Panc1 (cell line): ENCODE measurements around the gene LNX1. TPM values are rescaled to one million over a fixed set of nuclear protein-coding genes. Genes with fewer than 3 reads are reported as not detected.
A peak's percentile ranks its signal among the peaks of the same experiment; 100 is the strongest.

Experiments
- ATAC-seq: fragments of 200-7000 bp; cut with Tn5 transposase; 2 replicates; pipeline ENCODE4 v1.9.1; 2020; ENCODE audit warnings: mild to moderate bottlenecking, moderate library complexity
- BruUV-seq: library from RNA; stranded (reverse); fragments of 400-500 nt; replicated peaks from 2 replicates; lab custom pipeline; 2021; lab: Mats Ljungman, UMichigan
- CTCF ChIA-PET: fragments of 300-600 bp; sonication (Branson Sonifier 250); formaldehyde crosslinking; loops from one replicate; lab custom pipeline; 2022; ENCODE audit warnings: antibody characterized with exemption; lab: Charles Lee
- POLR2A ChIA-PET: fragments of 300-600 bp; sonication (Branson Sonifier 250); formaldehyde crosslinking; loops from one replicate; lab custom pipeline; 2022; ENCODE audit warnings: antibody characterized with exemption; lab: Charles Lee
- DNase-seq: peaks from one replicate; pipeline ENCODE4 v3.0.0-alpha.2; 2010; ENCODE audit warnings: low read depth, low spot score
- H3K27ac ChIP-seq: 2 replicates; pipeline ENCODE4 v1.5.1; 2011; ENCODE audit warnings: mild to moderate bottlenecking, low read length, inconsistent platforms
- H3K27me3 ChIP-seq: fragments of 200-500 bp; sonication (Bioruptor generic); 2 replicates; pipeline ENCODE4 v1.6.0; 2014; ENCODE audit warnings: low read length, inconsistent platforms; ENCODE audit not compliant: control insufficient read depth, insufficient read depth
- H3K36me3 ChIP-seq: fragments of 200-500 bp; sonication (Bioruptor generic); 2 replicates; pipeline ENCODE4 v1.5.1; 2014; ENCODE audit warnings: inconsistent platforms, mild to moderate bottlenecking, low read length, moderate library complexity; ENCODE audit not compliant: control insufficient read depth, insufficient read depth
- H3K4me1 ChIP-seq: 2 replicates; pipeline ENCODE4 v1.5.1; 2011; ENCODE audit warnings: inconsistent platforms, mild to moderate bottlenecking, low read length, moderate library complexity; ENCODE audit not compliant: control insufficient read depth, insufficient read depth
- H3K4me3 ChIP-seq, 2 experiments: 2 replicates each; pipeline ENCODE4 v1.5.1; 2011 to 2012; ENCODE audit warnings: low read depth in 2 of 2, low read length in 2 of 2, mild to moderate bottlenecking in 2 of 2, inconsistent platforms in 1 of 2, moderate library complexity in 1 of 2
- H3K9me3 ChIP-seq: fragments of 200-500 bp; sonication (Bioruptor generic); 2 replicates; pipeline ENCODE4 v1.5.1; 2014; ENCODE audit warnings: low read depth, mild to moderate bottlenecking, inconsistent platforms, low read length, moderate library complexity; ENCODE audit not compliant: control insufficient read depth, insufficient read depth
- CTCF ChIP-seq: fragments of 450-650 bp; IDR thresholded peaks from 2 replicates; pipeline ENCODE4 v1.5.1; 2017; ENCODE audit warnings: mild to moderate bottlenecking
- POLR2AphosphoS5 ChIP-seq: IDR thresholded peaks from 2 replicates; pipeline ENCODE4 v1.6.1; 2012; ENCODE audit warnings: mild to moderate bottlenecking, low read depth, low read length, moderate library complexity
- REST ChIP-seq, 2 experiments: IDR thresholded peaks; 2 replicates each; pipeline ENCODE4 v1.6.1; 2011 to 2012; ENCODE audit warnings: low read depth in 2 of 2, control low read depth in 1 of 2, low read length in 1 of 2, mild to moderate bottlenecking in 1 of 2, moderate library complexity in 1 of 2; ENCODE audit not compliant: insufficient read depth in 1 of 2
- SIN3A ChIP-seq: IDR thresholded peaks from 2 replicates; pipeline ENCODE4 v1.6.1; 2012; ENCODE audit warnings: low read depth, mild to moderate bottlenecking, low read length, moderate library complexity, borderline replicate concordance; ENCODE audit not compliant: insufficient read depth
- TCF7L2 ChIP-seq: IDR thresholded peaks from 2 replicates; pipeline ENCODE4 v1.6.1; 2011; ENCODE audit warnings: mild to moderate bottlenecking, low read depth, low read length, inconsistent platforms
- in situ Hi-C: cut with HindIII; loops from 2 replicates; pipeline ENCODE4 v1.10.0; 2016; ENCODE audit warnings: low sequenced_read_pairs, low pct_unique_long_range_greater_than_20kb
- intact Hi-C: fragments of 100-400 bp; cut with micrococcal nuclease; formaldehyde crosslinking; loops from one replicate; pipeline ENCODE4 v1.10.0; 2022; ENCODE audit not compliant: unreplicated experiment
- total RNA-seq: library from RNA; stranded (reverse); gene quantifications from one replicate; pipeline ENCODE4 v1.2.1, GENCODE V29; 2021; ENCODE audit not compliant: unreplicated experiment

LNX1 gene
- total RNA-seq, 1 experiment from 2014 or later, result 0.18 TPM

- BruUV-seq, result no TSS peak
- no peak for TF ChIP-seq CTCF
- TF ChIP-seq TCF7L2, result no peak
- TF ChIP-seq REST (IDR thresholded peaks at IDR 0.05; ENCODE audit: insufficient read depth in 1 of 2, low read depth in 2 of 2, low read length in 1 of 2), result no peak
- no peak for TF ChIP-seq POLR2AphosphoS5
- TF ChIP-seq SIN3A, result no peak
- in situ Hi-C loops (no loop called here), intact Hi-C loops (no loop called here)
- no peaks in the 10 kb centered on the region for H3K9me3 ChIP-seq
- CTCF ChIA-PET, result interaction anchor here (0.7 kb wide), 1 partner anchor 52 kb away, joined by 5 read pairs; no protein-coding TSS in a partner anchor
- H3K27me3 ChIP-seq, result no peaks in the 10 kb centered on the region
- H3K4me3 ChIP-seq, result no peak overlapping the region
- H3K27ac ChIP-seq, result no peak overlapping the region
- POLR2A ChIA-PET, result no interaction called here
- no peaks in the 10 kb centered on the region for H3K4me1 ChIP-seq
- ATAC-seq (no peak), DNase-seq (no peak)
- H3K36me3 ChIP-seq, result no peaks in the 10 kb centered on the region
These were observed 84.2 kb downstream of the LNX1 start for GRCh38 chr4:53507058-53507457.

- DNase-seq, result no peak
- Histone ChIP-seq H3K9me3 (no peaks in the 10 kb centered on the region), H3K27ac (no peak overlapping the region), H3K4me1 (no peaks in the 10 kb centered on the region), H3K4me3 (no peak overlapping the region), H3K27me3 (no peaks in the 10 kb centered on the region), H3K36me3 (no peaks in the 10 kb centered on the region)
- CTCF ChIA-PET, result no interaction called here
- TF ChIP-seq CTCF (peak; percentile 36; the same call in 1 of the 2 replicates), TCF7L2 (no peak)
- no TSS peak for BruUV-seq
- intact Hi-C loops, result no loop called here
- in situ Hi-C loops, result no loop called here
- no peak for ATAC-seq
- POLR2A ChIA-PET, result no interaction called here
These were observed 85.3 kb downstream of the LNX1 start for GRCh38 chr4:53505947-53506346.
